HEK293T (cell line): ENCODE measurements around the gene ARHGAP42.

ENCODE experiments used
- CTCF ChIA-PET: fragments of 350-600 bp; formaldehyde crosslinking; extraction: SDS; loops from one replicate; lab custom pipeline; 2021; ENCODE audit warnings: antibody characterized with exemption, inconsistent platforms; lab: Yijun Ruan, JAX
- POLR2A ChIA-PET: fragments of 350-600 bp; formaldehyde crosslinking; extraction: SDS; loops from one replicate; lab custom pipeline; 2020; ENCODE audit warnings: antibody characterized with exemption, inconsistent platforms; lab: Yijun Ruan, JAX
- DNase-seq: peaks from one replicate; pipeline ENCODE4 v3.0.0; 2012; ENCODE audit warnings: mixed read lengths; ENCODE audit errors: extremely low spot score
- ARNT ChIP-seq: fragments of 450-650 bp; IDR thresholded peaks from 2 replicates; pipeline ENCODE4 v1.6.1; 2017; ENCODE audit warnings: mild to moderate bottlenecking
- BHLHE40 ChIP-seq: fragments of 450-650 bp; IDR thresholded peaks from 2 replicates; pipeline ENCODE4 v1.6.1; 2016; ENCODE audit warnings: mild to moderate bottlenecking, moderate library complexity, borderline replicate concordance
- CTBP1 ChIP-seq: fragments of 450-650 bp; IDR thresholded peaks from 2 replicates; pipeline ENCODE4 v1.6.1; 2016; ENCODE audit warnings: borderline replicate concordance
- ELF4 ChIP-seq: fragments of 450-650 bp; IDR thresholded peaks from 2 replicates; pipeline ENCODE4 v1.6.1; 2017; ENCODE audit warnings: antibody characterized with exemption
- FOXA1 ChIP-seq: fragments of 450-650 bp; IDR thresholded peaks from 2 replicates; pipeline ENCODE4 v1.6.1; 2016; ENCODE audit warnings: mild to moderate bottlenecking
- FOXK2 ChIP-seq: fragments of 450-650 bp; IDR thresholded peaks from 2 replicates; pipeline ENCODE4 v1.6.1; 2016; ENCODE audit warnings: mild to moderate bottlenecking
- FOXM1 ChIP-seq: fragments of 450-650 bp; IDR thresholded peaks from 2 replicates; pipeline ENCODE4 v1.6.1; 2017; ENCODE audit warnings: mild to moderate bottlenecking, borderline replicate concordance
- HDGF ChIP-seq: fragments of 450-650 bp; IDR thresholded peaks from 2 replicates; pipeline ENCODE4 v1.6.1; 2017; ENCODE audit warnings: antibody characterized with exemption, borderline replicate concordance
- L3MBTL2 ChIP-seq: fragments of 450-650 bp; conservative IDR thresholded peaks from 2 replicates; pipeline ENCODE4 v1.6.1; 2016; ENCODE audit warnings: mild to moderate bottlenecking
- LEF1 ChIP-seq: fragments of 450-650 bp; IDR thresholded peaks from 2 replicates; pipeline ENCODE4 v1.6.1; 2017; ENCODE audit warnings: mild to moderate bottlenecking, borderline replicate concordance
- NFRKB ChIP-seq: fragments of 450-650 bp; IDR thresholded peaks from 2 replicates; pipeline ENCODE4 v1.6.1; 2016; ENCODE audit warnings: mild to moderate bottlenecking, moderate library complexity
- SP1 ChIP-seq: fragments of 450-650 bp; IDR thresholded peaks from 2 replicates; pipeline ENCODE4 v1.6.1; 2017
- SUZ12 ChIP-seq: fragments of 450-650 bp; IDR thresholded peaks from 2 replicates; pipeline ENCODE4 v1.6.1; 2016; ENCODE audit warnings: mild to moderate bottlenecking
- TARDBP ChIP-seq: fragments of 450-650 bp; IDR thresholded peaks from 2 replicates; pipeline ENCODE4 v1.6.1; 2016
- ZNF384 ChIP-seq: fragments of 450-650 bp; IDR thresholded peaks from 2 replicates; pipeline ENCODE4 v1.6.1; 2016
- TF ChIP-seq, protein P1 (sequence below): fragments of 450-650 bp; IDR thresholded peaks from 2 replicates; pipeline ENCODE4 v1.6.1; 2016

ARHGAP42 gene

GRCh38 chr11:100753172-100753543 lies 66.1 kb downstream of the ARHGAP42 start:
- POLR2A ChIA-PET, result no interaction called here
- CTCF ChIA-PET, result interaction anchor here (0.9 kb wide), 1 partner anchor 38 kb away, joined by 3 read pairs; no protein-coding TSS in a partner anchor
- DNase-seq, result no peak
- TF ChIP-seq HDGF, result no peak
- no peak for TF ChIP-seq NFRKB

DNA sequence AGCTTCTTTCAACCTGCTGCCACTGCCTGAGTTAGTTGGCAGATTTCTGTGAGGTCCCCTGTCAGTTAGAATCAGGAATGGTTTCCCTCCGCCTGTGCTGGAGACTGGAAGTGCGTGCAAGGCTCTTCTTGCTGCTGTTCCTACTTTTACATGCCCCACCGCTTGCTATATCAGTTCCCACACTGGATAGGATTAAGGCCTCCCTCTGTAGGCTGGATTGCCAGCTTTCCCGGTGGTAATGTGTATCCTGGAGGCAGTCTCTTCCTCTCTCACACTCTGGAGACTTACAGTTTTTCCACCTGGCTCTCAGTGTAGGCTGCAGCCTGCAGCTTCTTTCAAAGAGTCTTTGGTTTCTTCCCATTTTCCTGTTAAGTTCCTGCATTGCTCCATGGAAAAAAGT lies 66.5 kb downstream of the ARHGAP42 start:
- ChIA-PET CTCF (interaction anchor here (0.9 kb wide), 1 partner anchor 38 kb away, joined by 3 read pairs; no protein-coding TSS in a partner anchor), POLR2A (no interaction called here)
- TF ChIP-seq FOXK2 (no peak), HDGF (no peak), TARDBP (no peak), BHLHE40 (no peak), ARNT (no peak), ZNF384 (no peak), NFRKB (no peak), LEF1 (no peak), FOXA1 (no peak), L3MBTL2 (no peak), ELF4 (no peak), CTBP1 (no peak), SUZ12 (no peak), FOXM1 (no peak), SP1 (no peak)
- TF ChIP-seq, protein P1, sequence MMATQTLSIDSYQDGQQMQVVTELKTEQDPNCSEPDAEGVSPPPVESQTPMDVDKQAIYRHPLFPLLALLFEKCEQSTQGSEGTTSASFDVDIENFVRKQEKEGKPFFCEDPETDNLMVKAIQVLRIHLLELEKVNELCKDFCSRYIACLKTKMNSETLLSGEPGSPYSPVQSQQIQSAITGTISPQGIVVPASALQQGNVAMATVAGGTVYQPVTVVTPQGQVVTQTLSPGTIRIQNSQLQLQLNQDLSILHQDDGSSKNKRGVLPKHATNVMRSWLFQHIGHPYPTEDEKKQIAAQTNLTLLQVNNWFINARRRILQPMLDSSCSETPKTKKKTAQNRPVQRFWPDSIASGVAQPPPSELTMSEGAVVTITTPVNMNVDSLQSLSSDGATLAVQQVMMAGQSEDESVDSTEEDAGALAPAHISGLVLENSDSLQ, result no peak
- DNase-seq, result no peak

DNA sequence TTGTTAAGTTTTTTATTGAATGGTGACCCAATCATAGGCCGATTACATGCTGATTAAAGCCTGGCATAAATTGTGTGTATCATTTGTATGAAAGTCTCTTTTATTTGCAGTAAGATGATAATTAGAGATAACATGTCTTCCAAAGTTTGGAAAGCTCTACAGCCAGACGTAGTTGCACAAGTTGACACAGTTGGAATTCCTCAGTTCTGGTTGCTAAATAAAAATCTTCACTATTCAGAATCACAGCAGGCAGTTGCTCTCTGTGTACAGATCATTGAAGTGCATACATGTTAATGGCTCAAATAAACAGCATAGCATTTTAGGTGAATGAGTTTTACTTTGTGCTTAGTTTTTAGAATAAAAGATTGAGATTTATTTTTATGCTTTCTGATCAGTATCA lies 69.5 kb downstream of the ARHGAP42 start:
- no peak for DNase-seq
- ChIA-PET POLR2A (no interaction called here), CTCF (no interaction called here)
- no peak for TF ChIP-seq HDGF

- CTCF ChIA-PET, result no interaction called here
- DNase-seq, result no peak
- TF ChIP-seq FOXA1 (no peak), BHLHE40 (no peak), CTBP1 (no peak), LEF1 (no peak)
- POLR2A ChIA-PET, result no interaction called here
These were observed 70.6 kb downstream of the ARHGAP42 start for GRCh38 chr11:100757646-100758045.

DNA sequence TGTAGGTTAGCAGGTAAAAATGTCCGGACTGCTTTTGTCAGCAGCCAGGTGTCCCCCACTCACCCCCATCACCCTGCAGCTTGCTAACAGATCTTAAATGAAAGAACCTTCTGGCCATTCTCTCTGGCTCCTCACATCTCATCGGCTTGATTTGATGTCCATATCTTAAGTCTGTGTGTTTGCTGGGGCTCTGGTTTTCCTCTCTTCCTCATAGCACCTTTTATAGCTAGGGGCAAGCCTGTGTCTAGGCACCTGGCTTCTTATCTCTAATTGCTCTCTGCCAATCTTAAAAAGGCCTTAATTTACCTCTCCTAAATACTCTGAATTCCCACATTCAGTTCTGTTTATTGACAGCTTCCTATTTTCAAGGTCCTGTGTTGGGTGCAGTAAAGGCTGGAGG lies 72.0 kb downstream of the ARHGAP42 start:
- ChIA-PET POLR2A (interaction anchor here (0.6 kb wide), 1 partner anchor 70 kb away, joined by 4 read pairs; no protein-coding TSS in a partner anchor), CTCF (interaction anchor here (0.7 kb wide), 1 partner anchor 68 kb away, joined by 3 read pairs; no protein-coding TSS in a partner anchor)

DNA sequence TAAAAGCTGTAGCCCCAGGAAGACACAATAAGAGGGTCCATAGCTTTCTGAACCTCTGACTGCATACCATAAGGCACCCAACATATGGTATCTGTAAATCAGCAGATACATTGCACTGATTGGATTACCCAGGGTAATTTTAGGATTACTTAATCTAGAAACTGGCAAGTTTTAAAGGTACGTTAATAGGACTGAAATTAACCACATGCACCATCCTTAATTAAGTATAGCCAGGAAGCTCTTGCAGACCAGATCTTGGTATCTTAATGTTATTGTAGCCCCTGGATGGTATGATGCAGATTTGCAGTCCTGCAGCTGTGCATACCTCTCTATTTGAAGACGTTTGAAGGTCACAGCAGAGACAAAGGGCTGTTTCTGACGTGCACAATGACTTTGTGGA lies 72.8 kb downstream of the ARHGAP42 start:
- DNase-seq, result no peak
- TF ChIP-seq BHLHE40, result no peak
- TF ChIP-seq, protein P1, result no peak
- ChIA-PET POLR2A (no interaction called here), CTCF (no interaction called here)

More for the DNA sequence above, 72.0 kb downstream of the ARHGAP42 start:
- no peak for DNase-seq
- TF ChIP-seq BHLHE40 (no peak), LEF1 (no peak), SP1 (no peak), L3MBTL2 (no peak), ELF4 (no peak), FOXA1 (no peak), FOXK2 (no peak), HDGF (no peak), SUZ12 (no peak), NFRKB (no peak), FOXM1 (no peak), ZNF384 (no peak), ARNT (no peak), TARDBP (no peak), CTBP1 (no peak)
- TF ChIP-seq, protein P1, result no peak

GRCh38 chr11:100760744-100761143 lies 73.7 kb downstream of the ARHGAP42 start:
- ChIA-PET POLR2A (no interaction called here), CTCF (no interaction called here)
- no peak for DNase-seq
- no peak for TF ChIP-seq FOXK2
- no peak for TF ChIP-seq L3MBTL2
- TF ChIP-seq, protein P1, result no peak
- TF ChIP-seq ELF4, result no peak
- TF ChIP-seq BHLHE40, result no peak
- no peak for TF ChIP-seq FOXA1
- no peak for TF ChIP-seq LEF1
- TF ChIP-seq SUZ12, result no peak
- TF ChIP-seq ZNF384, result no peak
- TF ChIP-seq NFRKB, result no peak
- TF ChIP-seq CTBP1, result no peak
- no peak for TF ChIP-seq TARDBP
- TF ChIP-seq FOXM1, result no peak
